DND-41 (cell line): ENCODE measurements around the gene CCDC32.

ENCODE experiments used
- EZH2 ChIP-seq: IDR thresholded peaks from 3 replicates; pipeline ENCODE4 v1.6.1; 2012; ENCODE audit warnings: borderline replicate concordance, low read depth, mild to moderate bottlenecking, moderate library complexity, low read length, inconsistent platforms; ENCODE audit not compliant: severe bottlenecking
- TF ChIP-seq, protein P1 (sequence below): IDR thresholded peaks from 2 replicates; pipeline ENCODE4 v1.5.1; 2012; ENCODE audit warnings: borderline replicate concordance, low read length, moderate library complexity, mild to moderate bottlenecking; ENCODE audit not compliant: poor library complexity, severe bottlenecking; ENCODE audit errors: extremely low read depth

DNA sequence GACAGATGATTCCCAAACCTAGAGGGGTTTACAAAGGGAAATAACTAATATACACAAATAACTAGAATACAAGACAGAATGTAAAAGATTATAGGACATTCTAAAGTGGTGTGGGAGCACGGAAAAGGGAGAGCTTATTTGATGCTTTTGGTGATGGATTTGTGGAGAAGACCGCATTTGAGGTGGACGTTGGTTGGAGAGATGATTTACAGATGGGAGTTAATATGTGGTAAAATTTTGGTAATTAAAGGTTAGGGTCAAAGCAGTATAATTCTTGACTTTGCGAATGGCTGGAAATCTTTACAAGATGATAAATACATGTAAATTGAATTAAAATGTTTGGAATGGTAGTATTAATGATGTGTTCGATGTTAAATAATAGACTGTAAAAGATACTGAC, 30.4 kb upstream of the CCDC32 start:
- TF ChIP-seq, protein P1, sequence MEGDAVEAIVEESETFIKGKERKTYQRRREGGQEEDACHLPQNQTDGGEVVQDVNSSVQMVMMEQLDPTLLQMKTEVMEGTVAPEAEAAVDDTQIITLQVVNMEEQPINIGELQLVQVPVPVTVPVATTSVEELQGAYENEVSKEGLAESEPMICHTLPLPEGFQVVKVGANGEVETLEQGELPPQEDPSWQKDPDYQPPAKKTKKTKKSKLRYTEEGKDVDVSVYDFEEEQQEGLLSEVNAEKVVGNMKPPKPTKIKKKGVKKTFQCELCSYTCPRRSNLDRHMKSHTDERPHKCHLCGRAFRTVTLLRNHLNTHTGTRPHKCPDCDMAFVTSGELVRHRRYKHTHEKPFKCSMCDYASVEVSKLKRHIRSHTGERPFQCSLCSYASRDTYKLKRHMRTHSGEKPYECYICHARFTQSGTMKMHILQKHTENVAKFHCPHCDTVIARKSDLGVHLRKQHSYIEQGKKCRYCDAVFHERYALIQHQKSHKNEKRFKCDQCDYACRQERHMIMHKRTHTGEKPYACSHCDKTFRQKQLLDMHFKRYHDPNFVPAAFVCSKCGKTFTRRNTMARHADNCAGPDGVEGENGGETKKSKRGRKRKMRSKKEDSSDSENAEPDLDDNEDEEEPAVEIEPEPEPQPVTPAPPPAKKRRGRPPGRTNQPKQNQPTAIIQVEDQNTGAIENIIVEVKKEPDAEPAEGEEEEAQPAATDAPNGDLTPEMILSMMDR: no peak
- no peak for TF ChIP-seq EZH2
